Activated T-cell treated with anti-CD3 and anti-CD28 coated beads for 4 hours (primary cell): ENCODE data around the gene PEPD.

Source experiments
- DNase-seq: peaks from one replicate; pipeline ENCODE4 v3.0.0-alpha.2; 2020

Gene PEPD

DNA sequence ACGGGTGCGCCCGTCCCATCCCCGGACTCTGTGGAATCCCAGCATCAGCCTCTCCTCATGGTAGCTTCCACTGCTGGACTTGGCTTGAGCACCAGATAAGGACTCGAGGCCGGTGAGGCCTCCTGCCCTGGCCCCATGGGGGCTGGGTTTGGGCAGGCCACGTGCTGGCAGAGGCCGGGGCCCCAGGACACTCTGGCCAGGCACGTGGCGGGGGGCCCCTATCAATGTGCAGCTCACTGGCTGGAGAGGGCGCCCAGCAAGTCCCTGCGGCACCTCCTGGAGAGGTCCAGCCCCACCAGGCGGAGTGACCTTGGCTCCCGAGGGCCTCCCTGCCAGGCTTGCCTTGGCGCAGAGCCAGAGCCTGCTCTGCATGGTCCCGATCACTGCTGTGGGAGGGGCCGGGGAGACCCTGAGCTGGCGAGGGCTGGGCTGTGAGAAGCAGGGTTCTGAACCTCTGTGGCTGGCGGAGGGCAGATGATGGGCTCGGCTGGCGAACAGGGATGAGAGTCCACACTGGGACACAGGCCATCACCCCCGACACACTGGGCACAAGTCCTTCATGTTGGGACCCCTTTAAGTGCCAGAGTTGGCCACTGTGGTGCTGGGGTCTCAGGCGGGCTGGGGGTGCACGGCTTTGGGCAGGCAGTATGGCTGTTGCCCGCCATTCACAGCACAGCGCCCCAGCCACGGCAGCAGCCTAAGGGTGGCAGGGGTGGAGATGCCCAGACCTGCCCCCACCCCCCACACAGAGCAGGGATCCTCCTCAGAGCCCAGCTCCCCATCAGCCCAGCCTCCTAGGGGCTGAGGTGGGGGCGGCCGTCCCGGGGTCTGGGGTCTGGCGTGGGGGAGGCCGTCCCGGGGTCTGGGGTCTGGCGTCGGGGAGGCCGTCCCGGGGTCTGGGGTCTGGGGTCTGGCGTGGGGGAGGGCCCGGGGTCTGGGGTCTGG is 129.0 kb downstream of the PEPD start:
- no peak for DNase-seq

DNA sequence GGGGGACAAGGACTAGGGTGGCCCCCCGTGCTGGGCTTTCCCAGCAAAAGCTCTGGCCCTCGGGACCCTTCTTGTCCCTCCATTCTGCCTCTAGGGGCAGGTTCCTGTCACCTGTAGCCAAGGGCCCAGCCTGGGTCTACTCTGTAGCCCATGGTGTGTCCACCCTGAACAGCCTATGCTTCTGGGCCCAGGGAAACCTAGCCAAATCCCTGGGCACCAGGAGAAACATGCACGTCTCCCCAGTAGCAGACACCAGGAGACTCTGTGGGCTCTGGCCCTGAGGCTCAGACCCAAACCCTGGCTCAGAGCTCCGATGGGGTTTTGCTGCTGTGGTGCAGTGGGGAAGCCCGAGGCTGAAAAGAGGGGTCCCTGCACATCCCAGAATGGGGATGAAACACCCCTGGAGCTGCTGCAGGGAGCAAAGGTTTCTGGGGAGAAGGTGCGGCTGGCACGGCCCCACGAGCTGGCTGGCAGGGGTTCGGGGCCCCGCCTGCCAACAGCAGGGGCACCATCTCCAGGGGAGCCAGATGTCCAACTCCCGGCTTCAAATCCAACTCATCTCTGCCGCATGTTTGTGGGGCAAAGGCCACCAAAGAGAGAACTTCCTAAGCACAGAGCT is 129.9 kb downstream of the PEPD start:
- DNase-seq, result no peak

DNA sequence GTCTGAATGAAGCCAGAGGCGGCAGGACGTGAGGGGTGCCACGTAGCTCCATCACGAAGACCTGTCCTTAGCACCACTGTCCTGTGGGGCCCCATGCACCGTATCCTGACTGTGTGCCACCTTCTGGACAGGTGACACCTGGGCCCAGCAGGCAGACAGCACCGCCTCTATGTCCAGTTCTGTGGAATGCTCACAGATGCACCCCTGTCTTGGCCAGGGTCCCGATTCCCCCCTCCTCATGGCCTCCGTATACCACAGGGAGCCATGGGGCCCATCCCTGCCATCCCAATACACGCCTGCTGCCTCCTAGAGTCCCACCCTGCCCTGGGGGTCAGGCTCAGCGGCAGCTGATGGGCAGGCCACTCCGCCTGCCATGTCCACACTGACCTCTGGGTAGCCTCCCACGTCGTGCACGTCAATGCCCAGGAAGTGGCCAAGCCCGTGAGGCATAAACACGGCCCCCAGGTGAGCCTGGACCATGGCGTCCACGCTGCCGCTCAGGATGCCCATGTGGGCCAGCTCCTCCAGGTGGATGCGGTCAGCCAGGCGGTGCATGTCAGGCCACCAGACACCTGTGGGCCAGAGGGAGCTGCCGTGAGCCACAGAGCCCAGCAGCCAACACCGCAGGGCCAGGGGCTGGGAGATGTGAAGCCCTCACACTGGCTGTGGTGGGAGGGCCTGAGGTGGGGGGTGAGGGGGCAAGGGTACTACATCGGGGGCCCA is 130.5 kb downstream of the PEPD start:
- DNase-seq, result no peak

DNA sequence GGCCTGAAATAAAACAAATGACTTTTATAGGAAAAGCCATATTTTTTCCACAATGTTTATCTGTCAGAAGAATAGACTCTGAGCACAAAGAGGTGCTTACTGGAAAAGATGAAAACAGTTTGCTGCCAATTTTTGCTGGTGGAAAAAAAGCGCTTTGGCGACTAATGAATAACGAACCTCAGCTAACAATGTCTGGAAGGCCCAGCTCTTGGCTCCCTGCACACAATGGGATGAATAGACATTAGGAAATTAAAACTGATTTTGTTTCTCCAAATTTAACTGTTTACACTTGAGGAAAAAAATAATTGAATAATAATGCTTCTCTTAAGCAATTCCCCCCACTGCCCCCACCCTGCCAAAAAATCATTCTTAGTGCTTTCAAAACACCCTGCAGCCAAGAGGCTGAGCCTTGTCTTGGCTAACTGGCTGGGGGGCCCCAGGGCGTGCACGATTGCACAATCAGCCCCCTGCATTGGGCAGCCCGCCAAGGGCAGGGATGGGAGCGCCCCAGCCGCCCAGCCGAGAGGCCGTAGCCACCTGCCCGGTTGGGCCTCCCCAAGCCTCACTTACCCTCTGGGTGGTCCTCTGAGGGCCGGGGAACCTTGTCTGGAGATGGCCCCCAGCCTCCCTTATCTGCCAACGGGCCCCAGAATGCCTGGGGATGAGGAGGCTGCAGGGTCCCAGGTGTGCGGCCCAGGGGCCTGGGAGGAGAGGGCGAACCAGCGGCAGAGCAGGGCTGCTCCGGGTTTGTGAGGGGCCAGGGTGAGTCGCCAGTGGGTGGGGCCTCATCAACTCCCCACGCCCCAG is 131.3 kb downstream of the PEPD start:
- no peak for DNase-seq

DNA sequence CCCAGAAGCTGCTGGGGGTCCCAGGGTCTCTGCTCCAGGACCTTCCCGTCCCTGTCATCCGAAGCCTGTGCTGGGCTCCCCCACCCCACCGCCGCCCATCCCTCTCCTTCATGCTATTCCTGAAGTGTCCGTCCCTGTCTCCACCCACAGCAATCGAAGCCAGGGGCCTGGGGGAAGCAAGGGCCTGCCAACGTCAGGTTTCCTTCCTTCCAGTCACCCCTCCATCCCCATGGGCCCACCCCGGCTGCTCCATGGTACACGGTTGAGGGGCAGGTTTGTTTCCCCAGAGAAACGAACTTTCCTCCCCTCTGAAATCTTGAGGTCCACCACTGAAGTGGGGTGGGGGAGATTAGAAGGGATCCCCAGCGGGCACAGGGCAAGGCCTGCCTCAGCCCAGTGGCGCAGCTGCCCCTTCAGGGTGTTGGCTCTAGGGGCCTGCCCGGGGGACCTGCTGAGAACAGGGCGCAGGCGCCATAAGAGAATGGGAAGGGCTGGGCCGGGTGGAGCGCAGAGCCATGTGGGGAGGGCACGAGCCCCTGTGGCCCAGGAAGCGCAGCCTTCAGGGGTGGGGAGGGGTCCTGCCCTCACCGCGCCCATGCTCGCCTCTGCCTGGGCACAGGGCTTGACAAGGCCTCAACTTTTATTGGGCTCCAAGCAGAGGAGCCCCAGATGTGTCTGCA is 132.0 kb downstream of the PEPD start:
- DNase-seq, result no peak

DNA sequence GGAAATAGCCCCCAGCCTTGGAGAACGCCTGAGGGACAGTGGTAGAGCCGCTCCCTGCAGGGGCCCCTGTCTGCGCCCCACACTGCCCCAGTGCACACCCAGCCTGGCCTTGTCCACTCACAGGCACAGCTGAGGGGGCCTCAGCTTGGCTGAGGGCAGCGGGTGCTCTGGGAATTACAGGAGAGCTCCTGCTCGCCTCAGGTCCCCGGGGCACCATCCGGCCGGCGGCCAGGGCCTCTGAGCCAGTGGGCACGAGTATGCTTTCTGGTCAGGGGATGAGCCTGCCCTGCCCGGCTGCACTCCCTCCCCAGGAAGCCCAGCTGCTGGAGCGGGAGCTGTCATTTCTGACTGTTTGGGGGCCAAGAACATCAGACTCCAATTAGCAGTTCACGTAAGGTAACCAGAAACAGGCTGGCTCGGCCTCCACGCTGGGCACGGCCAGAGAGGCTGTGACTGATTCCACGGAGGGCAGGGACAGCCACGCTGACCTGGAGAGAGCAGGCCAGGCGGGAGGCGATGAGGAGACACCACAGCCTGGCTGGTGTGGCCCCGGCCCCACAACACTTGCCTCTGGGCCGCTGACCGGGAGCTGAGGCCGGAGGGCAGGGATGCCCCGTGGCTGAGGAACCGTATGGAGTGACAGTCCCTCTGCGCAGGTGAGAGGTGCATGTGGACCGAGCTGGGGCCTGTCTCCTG is 132.7 kb downstream of the PEPD start:
- no peak for DNase-seq

DNA sequence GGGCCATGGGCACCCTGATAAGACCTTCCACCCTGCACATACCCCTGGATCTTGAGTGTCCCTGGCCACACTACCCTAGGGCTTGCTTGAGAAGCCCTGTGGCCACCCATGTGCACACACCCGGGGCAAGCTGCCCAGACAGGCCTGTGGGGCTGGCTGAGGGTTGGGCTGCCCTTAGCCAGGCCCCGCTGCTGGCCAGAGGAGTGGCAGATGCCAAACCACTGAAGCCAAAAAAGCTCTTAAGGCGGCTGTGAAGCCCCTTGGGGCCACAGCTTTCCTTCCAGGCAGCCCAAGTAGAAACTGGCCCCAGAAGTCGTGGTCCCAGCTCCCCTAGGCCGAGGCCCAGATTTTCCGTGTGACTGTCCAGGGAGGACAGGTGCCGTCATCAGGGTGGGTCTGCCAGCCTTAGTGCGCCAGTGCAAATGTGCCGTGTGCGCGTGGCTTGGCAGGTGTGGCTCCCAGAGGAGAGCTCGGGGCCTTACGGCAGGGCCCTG is 133.3 kb downstream of the PEPD start:
- no peak for DNase-seq

DNA sequence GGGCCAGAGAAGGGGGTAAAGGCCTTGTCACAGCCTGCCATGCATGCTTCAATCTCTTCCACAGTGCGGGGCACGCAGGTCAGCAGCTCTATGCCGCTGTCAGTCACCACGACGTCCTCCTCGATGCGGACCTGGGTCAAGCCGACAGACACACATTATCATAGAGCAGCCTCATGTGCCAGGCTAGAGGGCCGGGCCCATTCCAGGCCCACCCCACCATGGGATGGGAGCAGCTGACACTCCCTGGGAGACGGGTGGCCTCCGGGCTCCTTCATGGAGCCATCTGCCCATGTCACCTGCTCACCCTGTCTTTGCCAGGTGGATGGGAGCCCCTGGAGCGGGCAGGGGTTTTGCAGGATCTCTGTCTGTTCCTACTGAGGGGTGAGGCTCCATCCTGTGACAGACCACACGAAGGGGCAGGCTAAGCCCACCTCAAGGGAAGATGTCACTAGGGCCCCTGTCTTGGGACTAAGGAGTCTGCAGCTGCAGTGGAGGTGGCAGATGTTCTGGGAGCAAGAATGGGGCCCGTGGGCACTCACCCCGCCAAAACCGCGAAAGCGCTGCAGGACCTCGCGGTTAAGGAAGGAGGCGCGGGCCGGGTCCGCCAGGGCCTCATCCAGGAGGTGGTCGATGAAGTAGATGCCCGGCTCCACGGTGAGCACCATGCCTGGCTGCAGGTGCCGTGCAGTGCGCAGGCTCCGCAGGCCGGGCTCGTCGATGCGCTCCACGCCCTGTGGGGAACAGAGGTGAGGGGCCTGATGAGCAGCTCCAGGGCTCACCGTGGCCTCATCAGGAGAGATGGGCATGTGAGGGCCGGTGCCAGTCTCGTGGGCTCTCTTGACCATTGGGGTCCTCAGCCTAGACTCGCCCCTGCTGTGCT is 134.0 kb downstream of the PEPD start:
- DNase-seq, result no peak

DNA sequence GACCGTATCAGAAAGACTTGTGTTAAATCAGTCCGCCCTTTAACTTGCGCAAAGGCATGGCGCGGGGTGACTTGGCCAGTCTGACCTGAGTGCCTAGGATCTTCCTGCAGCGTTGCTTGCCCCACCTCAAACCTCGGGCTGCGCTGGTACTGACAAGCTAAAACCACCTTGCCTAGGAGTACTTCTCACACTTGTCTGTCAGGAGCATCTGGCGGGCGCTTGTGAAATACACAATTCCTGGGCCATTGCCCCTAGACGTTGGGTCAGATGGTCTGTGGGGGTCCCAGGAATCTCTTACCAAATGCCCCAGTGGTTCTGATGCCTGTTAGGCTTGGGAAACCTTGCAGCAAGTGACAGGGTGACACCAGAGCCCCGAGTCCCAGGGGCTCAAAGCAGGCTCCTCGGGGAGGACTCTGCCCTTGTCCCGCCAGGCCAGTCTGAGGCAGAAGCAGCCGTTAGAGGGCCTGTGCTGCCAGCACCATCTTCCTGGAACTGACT is 135.2 kb downstream of the PEPD start:
- no peak for DNase-seq

DNA sequence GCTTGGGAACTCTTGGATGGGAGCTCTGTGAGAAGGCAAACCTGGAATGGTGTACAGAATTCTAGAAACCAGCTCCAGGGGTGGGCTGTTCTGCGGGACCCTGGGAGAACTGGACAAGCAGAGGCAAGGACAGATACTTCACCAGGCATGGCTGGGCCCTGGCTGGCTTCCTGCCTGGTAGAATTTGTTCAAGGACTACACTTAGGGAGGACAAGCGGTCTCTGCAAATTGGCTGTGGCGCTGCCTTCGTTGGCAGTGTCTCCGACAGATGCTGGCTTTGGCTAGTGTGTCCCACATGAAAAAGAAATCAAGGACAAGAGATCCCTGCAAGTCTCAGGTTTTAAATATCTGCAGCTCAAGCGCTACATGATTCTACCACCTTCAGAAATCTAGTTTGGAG is 135.6 kb downstream of the PEPD start:
- DNase-seq, result no peak

DNA sequence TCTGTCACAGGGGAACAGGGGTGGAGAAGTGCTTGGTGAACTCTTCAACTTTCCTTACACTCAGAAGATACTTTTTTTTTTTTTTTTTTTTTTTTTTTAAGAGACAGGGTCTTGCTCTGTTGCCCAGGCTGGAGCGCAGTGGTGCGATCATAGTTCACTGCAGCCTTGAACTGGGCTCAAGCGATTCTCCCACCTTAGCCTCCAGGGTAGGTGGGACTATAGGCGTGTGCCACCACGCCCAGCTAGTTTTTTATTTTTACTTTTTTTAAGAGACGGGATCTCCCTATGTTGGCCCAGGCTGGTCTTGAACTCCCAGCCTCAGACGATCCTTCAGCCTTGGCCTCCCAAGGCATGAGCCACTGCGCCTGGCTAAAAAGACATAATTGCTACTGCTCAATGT is 136.6 kb downstream of the PEPD start:
- no peak for DNase-seq

DNA sequence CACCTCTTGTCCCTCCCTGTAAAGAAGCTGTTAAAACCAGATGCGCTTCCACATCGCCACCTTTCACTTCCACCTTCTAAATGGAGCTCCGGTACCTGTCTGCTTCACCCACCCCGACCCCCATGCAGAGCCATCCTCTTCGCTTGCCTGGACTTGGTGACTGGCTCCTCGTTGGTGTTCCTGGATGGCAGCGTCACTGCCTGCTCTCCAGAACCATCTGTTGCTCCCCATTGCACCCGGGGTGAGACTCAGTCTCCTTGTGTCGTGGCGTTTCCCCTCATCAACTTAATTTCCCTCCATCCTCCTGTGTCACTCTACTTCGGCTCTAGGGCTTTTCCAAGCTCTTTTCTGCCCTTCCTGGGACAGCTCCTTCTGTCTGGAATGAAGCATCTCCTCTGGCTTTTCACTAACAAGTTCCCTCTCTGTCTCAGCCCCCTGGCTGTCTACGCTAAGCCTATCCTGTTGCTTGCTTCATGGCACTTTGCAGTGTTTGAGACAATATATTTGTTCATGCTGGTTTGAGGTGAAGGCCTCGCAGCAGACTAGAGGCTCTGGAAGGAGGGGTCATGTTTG is 137.8 kb downstream of the PEPD start:
- DNase-seq, result no peak

DNA sequence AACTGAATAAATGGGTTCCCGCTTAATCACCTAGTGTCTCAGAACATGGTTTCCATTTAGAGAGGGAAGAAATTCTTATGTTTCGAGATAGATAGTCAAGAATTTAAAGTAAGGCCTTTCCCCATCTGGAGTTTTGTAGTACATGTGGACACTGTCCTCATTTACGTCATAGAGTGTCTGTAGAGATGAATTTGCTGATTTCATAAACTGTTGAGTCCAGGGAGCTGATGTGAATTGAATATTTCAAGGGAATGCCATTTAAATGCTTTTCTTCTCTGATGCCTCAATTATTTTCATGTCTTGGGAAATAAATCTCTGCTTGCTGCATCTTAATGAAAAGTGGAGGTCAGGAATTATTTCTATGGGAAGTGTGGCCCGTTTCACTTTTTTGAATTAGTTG is 138.6 kb downstream of the PEPD start:
- no peak for DNase-seq

DNA sequence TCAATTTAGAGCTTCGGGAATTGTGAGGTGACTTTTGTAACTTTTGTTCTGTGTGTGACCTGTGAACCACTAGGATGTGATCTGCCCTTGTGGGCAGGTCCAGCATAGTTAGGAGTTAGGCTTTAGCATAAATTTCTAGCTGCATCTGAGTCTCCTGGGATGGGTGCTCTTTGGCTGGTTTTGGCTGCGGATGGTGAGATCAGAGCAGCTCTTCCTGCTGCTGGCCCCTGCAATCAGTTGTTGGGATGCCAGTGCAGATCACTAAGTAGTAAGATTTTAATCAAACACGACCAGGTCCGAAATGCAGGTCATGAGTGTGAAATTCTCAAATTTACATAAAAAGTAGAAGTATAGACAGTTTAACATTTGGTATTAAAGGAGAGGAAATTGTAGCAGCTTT is 139.6 kb downstream of the PEPD start:
- DNase-seq, result no peak

DNA sequence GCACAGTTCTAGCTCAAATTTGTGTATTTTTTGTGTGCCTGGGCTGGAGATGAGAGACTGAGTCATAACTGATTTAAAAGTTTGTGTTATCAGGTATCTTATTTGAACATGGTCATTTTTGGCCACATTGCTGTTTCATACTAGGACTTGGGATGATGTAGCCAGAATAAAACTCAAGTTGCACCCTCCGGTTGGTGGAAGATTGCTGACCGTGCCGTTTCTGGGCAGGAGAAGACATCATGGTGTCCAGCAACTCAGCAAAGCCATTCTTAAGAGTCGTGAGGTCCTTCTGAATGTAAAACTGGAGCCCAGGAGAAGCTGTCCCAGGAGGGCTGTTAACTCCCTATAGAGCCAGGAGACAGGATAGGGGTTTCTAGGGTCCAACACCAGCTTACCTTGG is 140.5 kb downstream of the PEPD start:
- no peak for DNase-seq

DNA sequence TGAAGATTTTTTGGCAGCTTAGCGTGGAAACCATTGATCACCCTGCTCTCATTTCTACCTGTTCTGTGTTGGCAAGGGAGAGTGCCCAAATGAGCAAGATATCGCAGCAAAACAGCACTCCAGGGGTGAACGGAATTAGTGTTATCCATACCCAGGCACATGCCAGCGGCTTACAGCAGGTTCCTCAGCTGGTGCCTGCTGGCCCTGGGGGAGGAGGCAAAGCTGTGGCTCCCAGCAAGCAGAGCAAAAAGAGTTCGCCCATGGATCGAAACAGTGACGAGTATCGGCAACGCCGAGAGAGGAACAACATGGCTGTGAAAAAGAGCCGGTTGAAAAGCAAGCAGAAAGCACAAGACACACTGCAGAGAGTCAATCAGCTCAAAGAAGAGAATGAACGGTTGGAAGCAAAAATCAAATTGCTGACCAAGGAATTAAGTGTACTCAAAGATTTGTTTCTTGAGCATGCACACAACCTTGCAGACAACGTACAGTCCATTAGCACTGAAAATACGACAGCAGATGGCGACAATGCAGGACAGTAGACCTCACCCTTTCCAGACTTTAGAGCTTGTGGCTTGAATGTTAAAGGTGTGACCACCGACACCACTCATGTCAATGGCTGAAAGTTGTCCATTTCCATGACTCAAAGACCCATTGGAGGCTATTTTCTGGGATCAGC is 142.3 kb downstream of the PEPD start:
- DNase-seq, result no peak

DNA sequence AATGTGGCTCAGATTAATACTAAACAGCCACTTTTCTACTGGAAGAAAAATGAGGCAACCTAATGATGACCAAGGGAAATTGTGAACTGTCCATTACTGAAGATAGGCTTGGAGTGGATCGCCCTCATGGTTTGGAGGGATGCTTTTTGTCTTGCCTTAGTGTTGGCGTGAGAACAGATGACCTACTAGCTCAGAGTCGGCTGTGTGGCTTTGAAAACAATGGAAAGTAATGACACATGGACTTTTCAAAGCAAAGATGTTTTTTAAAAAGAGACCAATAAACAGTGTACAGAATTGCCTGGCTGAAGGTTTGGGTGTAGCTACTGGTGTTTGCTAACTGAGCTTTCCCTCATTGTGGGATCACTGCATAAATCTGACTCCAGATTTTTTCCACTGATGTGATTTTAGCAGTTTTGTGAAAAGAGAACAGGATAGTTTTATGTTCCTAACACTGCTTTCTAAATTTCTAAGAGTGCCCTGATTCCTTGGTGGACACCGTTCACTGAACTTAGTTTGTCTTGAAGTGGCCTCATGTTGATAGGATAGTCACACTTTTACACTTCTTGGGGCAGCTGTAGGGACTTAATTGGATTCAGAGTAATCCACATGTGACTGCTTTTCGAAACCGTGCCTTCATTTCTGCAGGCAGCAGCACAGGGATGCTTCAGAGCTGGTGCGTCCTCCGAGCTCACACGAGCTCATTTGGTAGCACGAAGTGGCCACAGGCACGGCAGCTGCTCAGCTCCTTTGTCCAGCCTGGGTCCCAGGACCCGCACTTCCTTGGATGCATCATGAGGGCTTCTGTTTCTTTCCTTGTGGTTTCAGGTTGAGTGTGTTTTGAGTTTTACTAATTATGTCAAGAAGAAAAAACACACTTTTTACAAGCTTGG is 143.8 kb downstream of the PEPD start:
- no peak for DNase-seq

DNA sequence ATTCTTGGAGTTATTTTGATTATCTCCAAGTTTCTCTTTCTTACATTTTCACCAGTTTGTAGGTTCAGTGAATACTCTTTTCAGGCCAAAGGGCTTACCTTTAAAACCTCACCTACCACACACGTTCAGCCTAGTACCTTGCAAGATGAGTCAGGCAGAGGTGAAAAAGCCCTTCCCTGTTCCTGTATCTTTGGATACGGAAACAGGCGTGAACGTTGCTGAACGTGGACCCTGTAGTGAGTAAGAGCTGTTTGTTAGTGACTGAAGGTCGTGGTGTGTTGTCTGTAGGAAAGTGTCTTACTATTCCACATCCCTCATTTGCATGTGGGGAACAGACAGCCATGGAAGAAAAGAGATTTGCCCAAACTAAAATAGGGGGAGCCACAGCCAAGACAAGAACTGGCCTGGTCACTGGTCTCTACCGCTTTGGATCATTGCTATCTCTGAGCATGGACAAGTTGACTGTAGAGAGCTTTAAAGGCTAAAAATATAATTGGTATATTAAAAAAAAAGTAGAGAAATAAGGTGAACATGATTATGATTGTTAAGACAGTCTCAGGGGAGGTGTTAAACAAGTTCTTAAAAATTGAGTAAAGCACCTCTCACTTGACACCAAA is 144.5 kb downstream of the PEPD start:
- DNase-seq, result no peak
